ENCODE data around the gene CSRNP3.

CSRNP3 gene

GRCh38 chr2:165716091-165716490 lies 246.6 kb downstream of the CSRNP3 start:
- ChIA-PET CTCF (no interaction called here), POLR2A (no interaction called here)
- DNase-seq (ENCODE audit: extremely low spot score), result no peak
- no peak for TF ChIP-seq CTCF (IDR thresholded peaks at IDR 0.05; ENCODE audit: control extremely low read depth, extremely low read depth, low read depth, missing control alignments)

GRCh38 chr2:165718610-165719210 lies 249.2 kb downstream of the CSRNP3 start:
- TF ChIP-seq CTCF (IDR thresholded peaks at IDR 0.05; ENCODE audit: control extremely low read depth, extremely low read depth, low read depth, missing control alignments), result no peak
- ChIA-PET POLR2A (no interaction called here), CTCF (interaction anchor here (1.1 kb wide), 1 partner anchor 27 kb away, joined by 3 read pairs; no protein-coding TSS in a partner anchor)
- no peak for DNase-seq (ENCODE audit: extremely low spot score)

GRCh38 chr2:165720511-165720910 lies 251.0 kb downstream of the CSRNP3 start:
- POLR2A ChIA-PET, result no interaction called here
- no peak for DNase-seq (ENCODE audit: extremely low spot score)
- CTCF ChIA-PET, result no interaction called here
- no peak for TF ChIP-seq CTCF (IDR thresholded peaks at IDR 0.05; ENCODE audit: control extremely low read depth, extremely low read depth, low read depth, missing control alignments)

GRCh38 chr2:165725421-165725820 lies 255.9 kb downstream of the CSRNP3 start:
- ChIA-PET CTCF (no interaction called here), POLR2A (no interaction called here)
- no peak for DNase-seq (ENCODE audit: extremely low spot score)
- TF ChIP-seq CTCF (IDR thresholded peaks at IDR 0.05; ENCODE audit: control extremely low read depth, extremely low read depth, low read depth, missing control alignments), result no peak

Data from GM10248 (cell line).